Measurements from ENCODE around the gene TSEN15.
"Not testable (repeated sequence)": the region's sequence is repeated elsewhere in the genome, so short reads cannot be mapped to it uniquely, and the experiment has no call there.

Gene TSEN15

GRCh38 chr1:184088037-184088436 lies 36.5 kb downstream of the TSEN15 start:
- no peak overlapping the region for H2AFZ ChIP-seq (ENCODE audit: low read depth, low read length)
- no peaks in the 10 kb centered on the region for H4K20me1 ChIP-seq (ENCODE audit: insufficient read depth, low read length)
- no peak overlapping the region for H3K27ac ChIP-seq (ENCODE audit: low read length)
- no peak overlapping the region for H3K4me2 ChIP-seq (ENCODE audit: low read length)
- H3K4me3 ChIP-seq (ENCODE audit: low read length) = no peak overlapping the region
- H3K27me3 ChIP-seq (ENCODE audit: low read depth, low read length) = no peaks in the 10 kb centered on the region
- TF ChIP-seq CTCF (IDR thresholded peaks at IDR 0.05; ENCODE audit: low read depth, low read length) (no peak), EZH2phosphoT487 (IDR thresholded peaks at IDR 0.05; ENCODE audit: low read depth) (no peak)
- no peaks in the 10 kb centered on the region for H3K9me3 ChIP-seq (ENCODE audit: insufficient read depth, low read length)
- no peaks in the 10 kb centered on the region for H3K4me1 ChIP-seq (ENCODE audit: low read length)
- no peaks in the 10 kb centered on the region for H3K36me3 ChIP-seq (replicated peaks; ENCODE audit: low read depth, low read length)
- H3K79me2 ChIP-seq (ENCODE audit: low read length) = no peaks in the 10 kb centered on the region
- no peak overlapping the region for H3K9ac ChIP-seq (ENCODE audit: low read length)

- Histone ChIP-seq H3K9ac (ENCODE audit: low read length) (no peak overlapping the region), H3K4me3 (ENCODE audit: low read length) (no peak overlapping the region), H3K4me2 (ENCODE audit: low read length) (no peak overlapping the region), H3K4me1 (ENCODE audit: low read length) (no peaks in the 10 kb centered on the region), H3K36me3 (replicated peaks; ENCODE audit: low read depth, low read length) (peaks cover 4% of the 10 kb centered on the region), H3K79me2 (ENCODE audit: low read length) (no peaks in the 10 kb centered on the region), H4K20me1 (ENCODE audit: insufficient read depth, low read length) (no peaks in the 10 kb centered on the region), H3K27ac (ENCODE audit: low read length) (no peak overlapping the region), H2AFZ (ENCODE audit: low read depth, low read length) (no peak overlapping the region), H3K27me3 (ENCODE audit: low read depth, low read length) (no peaks in the 10 kb centered on the region), H3K9me3 (ENCODE audit: insufficient read depth, low read length) (no peaks in the 10 kb centered on the region)
- TF ChIP-seq CTCF (IDR thresholded peaks at IDR 0.05; ENCODE audit: low read depth, low read length) = no peak
- no peak for TF ChIP-seq EZH2phosphoT487 (IDR thresholded peaks at IDR 0.05; ENCODE audit: low read depth)
Observed at GRCh38 chr1:184093071-184093470, 41.5 kb downstream of the TSEN15 start.

GRCh38 chr1:184096005-184096404 lies 44.5 kb downstream of the TSEN15 start:
- H3K27ac ChIP-seq (ENCODE audit: low read length) = no peak overlapping the region
- no peak overlapping the region for H2AFZ ChIP-seq (ENCODE audit: low read depth, low read length)
- no peak overlapping the region for H3K4me2 ChIP-seq (ENCODE audit: low read length)
- H3K27me3 ChIP-seq (ENCODE audit: low read depth, low read length) = no peaks in the 10 kb centered on the region
- no peaks in the 10 kb centered on the region for H3K4me1 ChIP-seq (ENCODE audit: low read length)
- no peaks in the 10 kb centered on the region for H4K20me1 ChIP-seq (ENCODE audit: insufficient read depth, low read length)
- no peaks in the 10 kb centered on the region for H3K79me2 ChIP-seq (ENCODE audit: low read length)
- TF ChIP-seq EZH2phosphoT487 (IDR thresholded peaks at IDR 0.05; ENCODE audit: low read depth) (no peak), CTCF (IDR thresholded peaks at IDR 0.05; ENCODE audit: low read depth, low read length) (no peak)
- H3K4me3 ChIP-seq (ENCODE audit: low read length) = no peak overlapping the region
- no peaks in the 10 kb centered on the region for H3K9me3 ChIP-seq (ENCODE audit: insufficient read depth, low read length)
- H3K9ac ChIP-seq (ENCODE audit: low read length) = no peak overlapping the region
- peaks cover 7% of the 10 kb centered on the region for H3K36me3 ChIP-seq (replicated peaks; ENCODE audit: low read depth, low read length)

GRCh38 chr1:184096580-184096979 lies 45.0 kb downstream of the TSEN15 start:
- H3K36me3 ChIP-seq (replicated peaks; ENCODE audit: low read depth, low read length); H3K79me2 ChIP-seq (ENCODE audit: low read length); H3K27ac ChIP-seq (ENCODE audit: low read length); H2AFZ ChIP-seq (ENCODE audit: low read depth, low read length); H3K4me3 ChIP-seq (ENCODE audit: low read length); H3K4me1 ChIP-seq (ENCODE audit: low read length); H3K4me2 ChIP-seq (ENCODE audit: low read length); H3K27me3 ChIP-seq (ENCODE audit: low read depth, low read length); H3K9me3 ChIP-seq (ENCODE audit: insufficient read depth, low read length); H4K20me1 ChIP-seq (ENCODE audit: insufficient read depth, low read length); H3K9ac ChIP-seq (ENCODE audit: low read length): not testable (repeated sequence)

GRCh38 chr1:184101141-184101540 lies 49.6 kb downstream of the TSEN15 start:
- H3K4me2 ChIP-seq (ENCODE audit: low read length) = no peak overlapping the region

More at GRCh38 chr1:184101141-184101540, 49.6 kb downstream of the TSEN15 start:
- no peak overlapping the region for H2AFZ ChIP-seq (ENCODE audit: low read depth, low read length)
- TF ChIP-seq EZH2phosphoT487 (IDR thresholded peaks at IDR 0.05; ENCODE audit: low read depth) = no peak
- no peak for TF ChIP-seq CTCF (IDR thresholded peaks at IDR 0.05; ENCODE audit: low read depth, low read length)
- no peak overlapping the region for H3K9ac ChIP-seq (ENCODE audit: low read length)
- H3K4me1 ChIP-seq (ENCODE audit: low read length) = no peaks in the 10 kb centered on the region
- H3K4me3 ChIP-seq (ENCODE audit: low read length) = no peak overlapping the region
- no peaks in the 10 kb centered on the region for H3K9me3 ChIP-seq (ENCODE audit: insufficient read depth, low read length)
- H4K20me1 ChIP-seq (ENCODE audit: insufficient read depth, low read length) = no peaks in the 10 kb centered on the region
- no peaks in the 10 kb centered on the region for H3K79me2 ChIP-seq (ENCODE audit: low read length)
- no peaks in the 10 kb centered on the region for H3K27me3 ChIP-seq (ENCODE audit: low read depth, low read length)
- H3K36me3 ChIP-seq (replicated peaks; ENCODE audit: low read depth, low read length) = peaks cover 5% of the 10 kb centered on the region
- H3K27ac ChIP-seq (ENCODE audit: low read length) = no peak overlapping the region
